ENCODE results near the gene GULP1. TPM values are rescaled to one million over a fixed set of nuclear protein-coding genes. Genes with fewer than 3 reads are reported as not detected.

Gene GULP1
- total and polyA plus RNA-seq, 2 of the 4 experiments (the other 2 are of a cell fraction), result 24.4 to 40.1 TPM

DNA sequence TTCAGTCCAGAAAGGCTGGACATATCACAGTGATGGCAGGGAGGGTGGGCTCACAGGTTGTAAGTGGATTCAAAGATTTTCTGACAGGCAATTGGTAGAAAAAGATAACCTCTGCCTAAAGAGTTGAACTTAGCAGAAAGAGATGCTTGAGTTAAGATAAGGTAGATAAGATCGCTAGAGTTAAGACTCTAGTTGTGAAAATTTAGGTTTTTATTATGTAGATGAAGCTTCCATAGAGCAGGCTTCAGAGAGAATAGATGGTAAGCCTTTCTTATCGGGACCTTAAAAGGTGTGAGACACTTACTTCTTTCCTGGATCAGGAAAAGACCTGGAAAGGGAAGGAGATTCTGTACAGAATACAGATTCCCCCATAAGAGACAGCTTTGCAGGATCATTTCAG, 134.4 kb downstream of the GULP1 start:
- TF ChIP-seq, protein P1, sequence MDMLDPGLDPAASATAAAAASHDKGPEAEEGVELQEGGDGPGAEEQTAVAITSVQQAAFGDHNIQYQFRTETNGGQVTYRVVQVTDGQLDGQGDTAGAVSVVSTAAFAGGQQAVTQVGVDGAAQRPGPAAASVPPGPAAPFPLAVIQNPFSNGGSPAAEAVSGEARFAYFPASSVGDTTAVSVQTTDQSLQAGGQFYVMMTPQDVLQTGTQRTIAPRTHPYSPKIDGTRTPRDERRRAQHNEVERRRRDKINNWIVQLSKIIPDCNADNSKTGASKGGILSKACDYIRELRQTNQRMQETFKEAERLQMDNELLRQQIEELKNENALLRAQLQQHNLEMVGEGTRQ (IDR thresholded peaks at IDR 0.05; ENCODE audit: low read depth, low read length), result no peak
- TF ChIP-seq RAD21 (IDR thresholded peaks at IDR 0.05; ENCODE audit: low read length) (no peak), SMC3 (IDR thresholded peaks at IDR 0.05; ENCODE audit: low read depth, low read length) (no peak), MXI1 (IDR thresholded peaks at IDR 0.05; ENCODE audit: borderline replicate concordance, low read depth, low read length) (no peak), MAFK (IDR thresholded peaks at IDR 0.05; ENCODE audit: low read depth, low read length) (no peak), ELK1 (IDR thresholded peaks at IDR 0.05; ENCODE audit: borderline replicate concordance, low read depth, low read length) (no peak), CEBPB (IDR thresholded peaks at IDR 0.05; ENCODE audit: low read depth, low read length) (no peak), NFE2L2 (IDR thresholded peaks at IDR 0.05; ENCODE audit: low read depth, low read length) (no peak), RFX5 (IDR thresholded peaks at IDR 0.05; ENCODE audit: low read depth, low read length) (no peak)
- H3K14ac ChIP-seq (replicated peaks; ENCODE audit: low read depth, low read length), result no peak overlapping the region
- ChIA-PET POLR2A (ENCODE audit: unreplicated experiment) (interaction anchor here (0.6 kb wide), 1 partner anchor 571 kb away, joined by 6 read pairs; no protein-coding TSS in a partner anchor), CTCF (no interaction called here)
- WGBS, 2 experiments (ENCODE audit: extremely low coverage in 2 of 2, insufficient read length in 1 of 2), result no CpG with 5 or more reads among the region's 2 CpGs
- H2AK9ac ChIP-seq (replicated peaks; ENCODE audit: low read depth, low read length, poor library complexity), result no peak overlapping the region
- no peak overlapping the region; the same call in 1 of the 2 replicates for H2BK120ac ChIP-seq (ENCODE audit: low read depth, low read length)
- no peak overlapping the region for H2AK5ac ChIP-seq (ENCODE audit: low read depth, low read length)
- H3K27me3 ChIP-seq (ENCODE audit: control insufficient read depth, insufficient read depth, low read length), result no peaks in the 10 kb centered on the region
- H3K9me3 ChIP-seq (ENCODE audit: control insufficient read depth, insufficient read depth, low read length), result no peaks in the 10 kb centered on the region
- dilution Hi-C loops (cut with HindIII; ENCODE audit: low sequenced_read_pairs, unreplicated experiment), result no loop called here
- DNase-seq, result no peak
- no peak overlapping the region for H2BK5ac ChIP-seq (ENCODE audit: low read depth, low read length, poor library complexity, severe bottlenecking)
- H2BK20ac ChIP-seq (ENCODE audit: low read depth, low read length), result no peak overlapping the region
- H3K18ac ChIP-seq (ENCODE audit: low read depth, low read length), result no peak overlapping the region
- no peaks in the 10 kb centered on the region for H3K36me3 ChIP-seq (ENCODE audit: control insufficient read depth, insufficient read depth, low read length)
- H3K4me2 ChIP-seq (ENCODE audit: low read depth, low read length), result no peak overlapping the region
- H4K91ac ChIP-seq (ENCODE audit: insufficient read depth, low read depth, low read length), result no peak overlapping the region
- no peaks in the 10 kb centered on the region for H4K20me1 ChIP-seq (ENCODE audit: insufficient read depth, low read length)
- no peak overlapping the region for H2AFZ ChIP-seq (replicated peaks; ENCODE audit: low read length, poor library complexity)
- H4K8ac ChIP-seq (ENCODE audit: low read depth in 2 of 2, low read length in 2 of 2), result no peak overlapping the region
- BruUV-seq (replicated peaks), result no TSS peak
- intact Hi-C loops (cut with micrococcal nuclease), result no loop called here
- no peak overlapping the region for H3K56ac ChIP-seq (ENCODE audit: extremely low read depth, insufficient read depth, low read length)
- peaks cover 4% of the 10 kb centered on the region; the same call in 1 of the 2 replicates for H3K9me1 ChIP-seq (ENCODE audit: insufficient read depth, low read length)
- no peak for ATAC-seq (ENCODE audit: low read depth)
- no peak overlapping the region for H3K27ac ChIP-seq (ENCODE audit: insufficient read depth, low read length)
- H4K5ac ChIP-seq (ENCODE audit: low read depth, low read length), result no peak overlapping the region
- H3K4ac ChIP-seq (ENCODE audit: low read depth, low read length), result no peak overlapping the region
- in situ Hi-C loops (cut with MboI; ENCODE audit: low sequenced_read_pairs), result no loop called here
- no peak overlapping the region for H2BK15ac ChIP-seq (ENCODE audit: low read depth, low read length)
- H3K23ac ChIP-seq (ENCODE audit: low read depth, low read length), result no peak overlapping the region
- H3K79me1 ChIP-seq (ENCODE audit: low read depth in 1 of 2, low read length in 2 of 2), result peaks cover 3 to 34% of the 10 kb centered on the region in 2 experiments; a peak in 3 of 4 replicates
- no peak overlapping the region for H3K4me3 ChIP-seq (ENCODE audit: insufficient read depth, low read depth, low read length)
- H3K9ac ChIP-seq (ENCODE audit: low read depth, low read length), result no peak overlapping the region
- H3K4me1 ChIP-seq (ENCODE audit: control insufficient read depth, insufficient read depth, low read length), result peaks cover 2% of the 10 kb centered on the region
